PC-9 (cell line): Measurements from ENCODE around the gene SLC22A31.

Experiments used
- EZH2 ChIP-seq: fragments of 200-600 bp; sonication (generic); IDR thresholded peaks from 2 replicates; pipeline ENCODE4 v1.8.0; 2017; ENCODE audit warnings: antibody characterized with exemption, low read depth
- TF ChIP-seq, protein P1 (sequence below): fragments of 200-600 bp; sonication (generic); conservative IDR thresholded peaks from 2 replicates; pipeline ENCODE4 v1.6.1; 2017; ENCODE audit warnings: mixed run types, antibody characterized with exemption, mild to moderate bottlenecking, moderate library complexity

DNA sequence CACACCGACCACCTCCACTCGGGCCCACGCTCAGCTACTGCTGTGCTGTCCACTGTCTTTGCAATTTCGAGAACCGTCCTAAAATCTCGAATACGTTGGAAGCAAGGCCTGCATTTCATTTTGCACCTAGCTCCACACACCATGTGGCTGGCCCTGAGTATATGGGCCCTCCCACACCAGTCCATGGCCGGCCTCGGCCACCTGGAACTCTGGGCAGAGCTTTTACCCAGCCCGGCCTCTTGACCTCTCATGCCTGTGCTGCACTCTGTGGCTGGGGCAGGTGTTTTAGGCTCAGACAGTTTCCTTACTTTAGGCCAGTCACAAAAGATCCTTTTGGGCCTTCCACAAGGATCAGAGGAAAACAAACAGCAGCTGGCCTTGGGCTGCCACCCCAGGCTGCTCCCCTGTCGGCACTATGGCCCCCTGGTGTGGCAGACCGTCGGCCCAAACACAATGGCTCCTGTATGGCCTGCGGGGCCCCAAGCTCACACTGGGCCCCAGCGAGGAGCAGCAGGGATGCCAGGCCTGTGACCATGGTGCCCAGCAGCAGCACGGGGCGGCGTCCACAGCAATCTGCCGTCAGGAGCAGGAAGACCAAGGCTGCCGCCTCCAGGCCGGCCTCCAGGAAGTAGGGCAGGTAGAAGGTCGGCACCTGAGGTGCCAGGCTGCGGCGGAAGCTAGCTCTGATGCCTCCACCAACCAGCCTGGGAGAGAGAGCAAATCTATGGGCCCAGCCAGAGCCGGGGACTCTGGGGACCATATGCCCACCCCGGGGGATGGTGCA is 2.5 kb downstream of the SLC22A31 start:
- TF ChIP-seq, protein P1, sequence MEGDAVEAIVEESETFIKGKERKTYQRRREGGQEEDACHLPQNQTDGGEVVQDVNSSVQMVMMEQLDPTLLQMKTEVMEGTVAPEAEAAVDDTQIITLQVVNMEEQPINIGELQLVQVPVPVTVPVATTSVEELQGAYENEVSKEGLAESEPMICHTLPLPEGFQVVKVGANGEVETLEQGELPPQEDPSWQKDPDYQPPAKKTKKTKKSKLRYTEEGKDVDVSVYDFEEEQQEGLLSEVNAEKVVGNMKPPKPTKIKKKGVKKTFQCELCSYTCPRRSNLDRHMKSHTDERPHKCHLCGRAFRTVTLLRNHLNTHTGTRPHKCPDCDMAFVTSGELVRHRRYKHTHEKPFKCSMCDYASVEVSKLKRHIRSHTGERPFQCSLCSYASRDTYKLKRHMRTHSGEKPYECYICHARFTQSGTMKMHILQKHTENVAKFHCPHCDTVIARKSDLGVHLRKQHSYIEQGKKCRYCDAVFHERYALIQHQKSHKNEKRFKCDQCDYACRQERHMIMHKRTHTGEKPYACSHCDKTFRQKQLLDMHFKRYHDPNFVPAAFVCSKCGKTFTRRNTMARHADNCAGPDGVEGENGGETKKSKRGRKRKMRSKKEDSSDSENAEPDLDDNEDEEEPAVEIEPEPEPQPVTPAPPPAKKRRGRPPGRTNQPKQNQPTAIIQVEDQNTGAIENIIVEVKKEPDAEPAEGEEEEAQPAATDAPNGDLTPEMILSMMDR = no peak
- TF ChIP-seq EZH2 = no peak
